ENCODE results near the gene HOXA4.

The HOXA4 gene

GRCh38 chr7:27088002-27088922 is 42.3 kb downstream of the HOXA4 start:
- DNase-seq = no peak

GRCh38 chr7:27083646-27084045 is 46.9 kb downstream of the HOXA4 start:
- DNase-seq = no peak

- DNase-seq = no peak
These were observed 48.4 kb downstream of the HOXA4 start for GRCh38 chr7:27082171-27082570.

- no peak for DNase-seq
These were observed 49.6 kb downstream of the HOXA4 start for GRCh38 chr7:27080844-27081436.

GRCh38 chr7:27079234-27079975 is 51.2 kb downstream of the HOXA4 start:
- no peak for DNase-seq

- DNase-seq = no peak
These were observed 51.8 kb downstream of the HOXA4 start for GRCh38 chr7:27078616-27079233.

All from AML-193 (cell line).